Hematopoietic multipotent progenitor cell (in vitro differentiated cells): ENCODE measurements around the gene CLSTN2. TPM values are rescaled to one million over a fixed set of nuclear protein-coding genes. Genes with fewer than 3 reads are reported as not detected.
A peak's percentile ranks its signal among the peaks of the same experiment; 100 is the strongest.

Experiments
- DNase-seq, 3 donors: peaks; one replicate each; pipeline ENCODE4 v3.0.0-alpha.2; 2011 to 2015; ENCODE audit warnings: low read depth in 2 of 3, low spot score in 2 of 3
- total RNA-seq: library from RNA; depleted of rRNA; stranded (reverse); fragments of >200 nt; gene quantifications from one replicate; pipeline ENCODE4 v1.2.3, GENCODE V29; 2012

Gene CLSTN2
- total RNA-seq, 1 donor, result under 0.01 TPM

DNA sequence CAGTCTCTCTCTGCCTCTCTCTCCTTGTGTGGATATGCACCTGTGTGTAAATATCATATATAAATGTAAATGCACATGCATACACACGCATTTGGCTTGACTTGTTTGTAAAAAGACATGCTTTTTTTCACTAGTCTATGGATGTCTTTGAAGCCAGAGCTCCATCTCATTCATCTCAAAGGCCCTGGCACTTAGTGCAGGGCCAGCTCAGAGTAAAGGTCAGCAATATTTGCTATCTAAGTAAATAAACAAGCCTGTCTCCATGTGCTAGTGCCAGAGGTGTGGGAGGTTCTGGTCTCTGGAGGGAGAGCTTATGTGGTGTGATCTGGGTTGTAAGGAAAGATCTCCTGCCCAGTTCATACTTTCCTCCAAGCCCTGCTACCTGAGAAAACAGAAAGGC lies 5.6 kb downstream of the CLSTN2 start:
- DNase-seq, result no peak

DNA sequence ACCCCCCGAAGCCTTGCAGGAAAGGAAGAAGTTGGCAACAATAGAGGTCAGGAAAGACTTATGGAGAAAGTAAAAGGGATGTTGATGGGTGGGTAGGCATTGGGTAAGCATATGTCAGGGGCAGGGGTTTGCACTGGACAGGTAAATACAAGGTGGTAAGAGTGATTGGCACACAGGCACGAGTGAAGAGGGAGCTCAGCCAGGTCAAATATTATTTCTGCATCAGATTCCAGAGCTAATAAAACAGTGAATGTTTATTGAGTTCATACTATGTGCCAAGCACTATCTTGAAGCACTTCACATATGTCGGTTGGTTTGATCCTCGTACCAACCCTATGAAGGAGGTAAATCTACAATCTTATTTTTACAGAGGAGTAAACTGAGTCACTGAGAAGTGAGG lies 6.6 kb downstream of the CLSTN2 start:
- DNase-seq, result no peak

DNA sequence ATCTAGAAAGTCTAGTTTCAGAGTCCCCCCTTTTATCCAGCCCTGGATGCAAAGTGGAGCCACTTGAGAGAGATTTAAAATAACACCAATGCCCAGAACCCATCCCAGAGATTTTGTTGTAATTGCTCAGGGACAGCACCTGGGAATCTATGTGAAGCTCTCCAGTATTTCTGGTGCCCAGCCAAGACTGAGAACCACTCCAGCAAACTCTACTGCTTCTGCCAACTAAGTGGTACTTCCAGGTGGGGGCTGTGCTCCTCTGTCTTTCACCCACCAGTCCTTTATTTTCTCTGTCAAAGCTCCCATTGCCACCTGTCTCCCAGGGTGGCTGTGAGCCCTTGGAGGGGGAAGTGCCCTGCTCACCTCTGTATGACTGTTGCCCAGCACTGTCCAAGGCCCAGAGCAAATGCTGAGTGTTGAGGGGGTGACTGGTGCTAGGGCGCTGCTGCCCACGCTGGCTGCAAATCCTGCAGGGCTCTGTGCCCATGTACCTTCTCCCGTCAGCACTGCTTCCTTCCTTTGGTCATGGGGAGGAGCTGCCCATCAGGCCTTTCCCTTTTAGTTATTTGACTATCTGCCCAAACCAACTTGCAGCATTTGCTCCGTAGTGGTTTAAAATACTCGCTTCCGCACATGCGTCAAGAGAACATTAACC lies 9.4 kb downstream of the CLSTN2 start:
- DNase-seq, result no peak

DNA sequence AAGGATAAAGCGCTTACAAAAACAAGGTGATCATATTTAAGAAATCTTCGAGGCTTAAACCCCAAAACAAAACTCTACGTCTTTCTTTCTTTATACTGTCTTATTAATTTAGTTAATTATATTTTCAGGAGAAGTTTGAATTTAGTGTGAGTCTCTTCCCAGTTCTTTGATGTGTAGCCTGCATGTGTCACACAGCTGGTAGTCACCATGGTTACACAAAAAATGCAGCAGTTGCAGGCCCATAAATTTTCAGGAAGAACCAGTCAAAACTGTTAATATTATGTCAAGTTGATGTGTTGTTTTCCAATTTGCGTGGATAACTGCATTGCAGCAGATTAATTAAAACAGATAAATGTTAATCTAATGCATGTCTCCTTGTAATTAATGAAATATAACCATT lies 10.4 kb downstream of the CLSTN2 start:
- no peak for DNase-seq

DNA sequence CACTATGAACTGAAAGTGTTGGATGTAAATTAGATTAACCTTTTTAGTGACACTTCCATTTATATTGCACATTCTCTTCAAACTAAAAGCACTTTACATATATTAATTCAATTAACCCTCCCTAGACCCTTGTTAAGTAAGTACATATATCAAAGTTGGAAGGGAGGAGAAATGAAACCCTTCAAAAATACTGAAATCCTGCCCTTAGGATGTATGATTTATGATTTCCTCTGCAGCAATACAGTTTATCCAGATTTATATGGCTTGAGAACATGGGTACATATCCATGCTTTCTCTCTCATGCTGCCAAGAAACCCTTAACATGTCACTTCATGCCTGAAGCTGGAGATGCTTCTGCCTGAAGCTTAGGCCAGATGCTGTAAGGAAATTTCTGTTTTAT lies 11.0 kb downstream of the CLSTN2 start:
- no peak for DNase-seq

DNA sequence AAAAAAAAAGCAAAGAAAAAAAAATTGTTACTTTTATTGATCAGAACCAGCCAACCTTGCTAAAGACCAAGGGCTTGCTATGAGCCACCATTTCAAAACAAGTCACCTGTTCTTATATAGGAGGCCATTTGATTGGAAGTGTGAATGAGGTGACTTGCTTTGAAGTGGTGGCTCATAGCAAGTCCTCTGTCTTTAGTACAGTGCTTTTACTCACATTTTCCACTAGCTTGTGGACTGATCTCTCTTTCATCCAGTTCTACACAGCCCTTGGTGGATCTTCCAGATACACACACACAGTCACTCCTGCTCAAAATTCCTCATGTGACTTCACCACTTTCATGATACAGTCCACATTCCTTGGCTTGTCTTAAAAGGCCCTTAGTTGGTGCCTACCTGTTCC lies 13.5 kb downstream of the CLSTN2 start:
- DNase-seq, result no peak

DNA sequence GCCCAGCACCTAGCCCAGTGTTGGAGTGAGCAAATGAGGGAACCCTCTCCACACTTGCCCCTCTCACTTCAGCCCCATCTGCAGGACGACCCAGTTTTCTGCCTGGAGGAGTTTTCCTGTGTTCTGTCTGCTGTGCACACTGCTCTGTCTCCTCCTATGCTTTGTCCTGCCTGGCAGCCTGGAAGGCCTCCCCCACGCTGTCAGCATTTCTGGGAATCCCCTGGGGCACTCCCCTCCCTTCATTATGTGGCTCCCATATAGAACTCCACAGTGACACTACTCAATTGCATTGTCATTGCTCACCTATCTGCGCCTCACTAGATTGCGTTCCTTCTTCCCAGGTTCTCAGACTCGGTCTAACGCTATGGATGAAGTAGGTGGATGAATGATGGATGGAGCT lies 13.9 kb downstream of the CLSTN2 start:
- DNase-seq, result no peak

DNA sequence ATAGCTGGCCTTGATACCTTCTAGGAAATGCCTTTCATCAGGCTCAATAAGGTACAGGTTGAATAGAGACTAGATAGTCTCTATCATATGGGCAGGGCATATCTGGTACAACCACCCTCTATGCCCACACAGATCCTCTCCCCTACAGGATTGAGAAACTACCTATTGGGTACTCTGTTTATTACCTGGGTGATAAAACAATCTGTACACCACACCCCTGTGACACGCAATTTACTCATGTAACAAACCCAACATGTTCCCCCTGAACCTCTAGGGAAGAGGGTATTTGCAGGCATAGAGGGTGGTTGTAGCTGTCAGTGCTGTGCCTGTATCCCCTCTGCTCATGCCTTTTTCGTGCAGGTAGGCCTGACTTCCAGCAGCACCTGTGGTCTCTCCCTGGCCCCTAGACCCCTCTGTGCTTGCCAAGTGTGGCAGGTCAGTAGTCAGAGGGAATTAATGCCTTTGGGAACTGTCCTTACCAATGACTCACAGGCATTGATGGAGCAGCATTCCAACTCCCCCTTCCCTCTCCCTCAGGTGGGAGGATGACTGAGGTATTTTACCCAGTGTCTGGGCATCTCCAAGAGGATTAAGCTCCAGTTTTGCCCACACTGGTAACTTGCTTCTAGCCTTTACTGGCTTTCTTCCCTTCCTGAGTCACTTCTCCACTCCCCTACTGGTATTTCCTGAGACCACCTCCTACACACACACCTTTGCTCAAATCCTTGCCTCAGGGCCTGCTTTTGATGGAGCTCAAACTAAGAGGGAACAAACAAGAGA lies 18.3 kb downstream of the CLSTN2 start:
- DNase-seq, result no peak

DNA sequence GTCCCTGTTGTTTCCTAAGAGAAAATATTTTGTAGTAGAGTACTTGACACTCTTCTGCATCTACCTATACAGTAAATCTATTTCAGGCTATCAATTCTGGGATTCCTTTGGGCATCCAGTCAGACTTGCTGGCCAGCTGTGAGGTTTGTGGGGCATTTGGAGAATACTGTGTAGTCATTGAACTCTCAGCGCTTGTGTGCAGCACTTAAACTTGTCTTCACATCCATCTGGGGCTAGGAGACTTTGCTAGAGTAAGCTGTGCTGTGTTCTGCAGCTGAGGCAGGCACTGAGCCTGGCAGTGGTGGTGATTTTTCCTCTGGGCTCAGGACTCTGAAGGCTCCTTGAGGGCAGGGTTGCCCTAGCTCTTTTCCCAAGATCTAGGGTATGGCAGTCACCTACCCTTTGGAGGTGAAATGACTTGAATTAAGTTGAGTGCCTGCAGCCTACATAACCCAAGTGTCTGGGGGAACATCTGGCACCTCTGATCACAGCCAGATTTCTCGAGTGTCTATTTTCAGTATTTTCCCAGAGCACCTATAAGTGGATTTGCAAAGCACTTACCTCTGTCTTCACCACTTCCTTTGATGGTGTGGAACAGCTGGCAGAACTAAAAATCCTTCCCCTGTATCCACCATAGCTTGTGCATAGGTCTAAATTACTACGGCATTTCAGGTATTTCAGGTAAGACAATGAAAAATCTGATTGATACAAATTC lies 19.3 kb downstream of the CLSTN2 start:
- no peak for DNase-seq

DNA sequence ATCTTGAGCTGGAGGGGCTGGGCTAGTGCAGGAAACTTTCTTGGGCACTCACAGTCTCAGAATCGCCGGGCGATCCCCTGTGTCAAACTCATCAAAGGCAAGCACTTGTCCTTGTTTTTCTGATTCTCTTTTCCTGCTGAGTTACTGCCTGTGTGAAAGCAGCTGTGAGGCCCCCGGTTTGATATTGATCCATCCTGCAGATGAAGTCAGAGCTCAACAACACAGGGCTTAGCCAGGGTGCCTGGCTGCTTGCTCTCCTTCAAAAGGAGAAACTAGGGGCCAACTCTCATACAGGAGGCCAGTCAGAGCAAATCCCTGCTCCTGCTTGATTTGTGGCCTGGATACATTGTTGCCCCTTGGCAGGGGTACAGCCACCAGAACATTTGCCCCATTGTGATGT lies 22.9 kb downstream of the CLSTN2 start:
- no peak for DNase-seq

DNA sequence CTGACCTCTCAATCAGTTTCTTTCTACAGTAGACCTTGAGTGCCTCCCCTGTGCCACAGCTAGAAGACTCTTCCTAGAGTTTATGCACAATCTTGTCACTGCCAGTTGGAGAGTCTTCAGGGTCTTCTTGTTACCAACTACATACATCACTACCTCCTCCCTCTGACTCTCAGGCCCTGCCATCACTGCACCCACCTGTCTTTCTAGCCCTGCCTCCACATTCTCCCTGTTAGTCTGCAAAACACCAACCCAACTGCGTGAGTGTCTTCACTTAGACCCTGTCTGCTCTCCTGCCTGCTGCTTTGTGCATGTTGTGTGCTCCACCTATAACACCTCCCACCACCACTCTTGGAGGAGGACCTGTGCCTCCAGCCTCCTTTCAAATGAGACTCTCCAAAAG lies 34.4 kb downstream of the CLSTN2 start:
- DNase-seq, result no peak

DNA sequence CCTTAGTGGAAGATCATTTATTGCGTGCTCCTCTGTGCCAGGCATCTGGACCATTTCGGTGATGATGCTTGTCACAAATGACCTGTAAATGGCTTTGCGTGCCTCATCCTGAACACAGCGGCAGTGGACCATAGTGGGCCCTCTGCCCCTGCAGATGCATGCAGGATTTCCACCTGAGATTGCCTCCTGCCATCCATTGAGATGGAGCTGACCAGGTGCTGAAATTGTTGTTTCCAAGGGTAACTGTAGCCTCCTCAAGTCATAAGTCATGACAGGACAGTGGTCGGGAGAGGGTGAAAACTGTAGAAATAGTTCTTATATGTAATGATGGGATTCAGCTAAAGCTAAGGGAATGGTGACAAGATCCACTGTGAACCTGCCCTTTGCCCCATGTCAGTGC lies 35.5 kb downstream of the CLSTN2 start:
- no peak for DNase-seq

DNA sequence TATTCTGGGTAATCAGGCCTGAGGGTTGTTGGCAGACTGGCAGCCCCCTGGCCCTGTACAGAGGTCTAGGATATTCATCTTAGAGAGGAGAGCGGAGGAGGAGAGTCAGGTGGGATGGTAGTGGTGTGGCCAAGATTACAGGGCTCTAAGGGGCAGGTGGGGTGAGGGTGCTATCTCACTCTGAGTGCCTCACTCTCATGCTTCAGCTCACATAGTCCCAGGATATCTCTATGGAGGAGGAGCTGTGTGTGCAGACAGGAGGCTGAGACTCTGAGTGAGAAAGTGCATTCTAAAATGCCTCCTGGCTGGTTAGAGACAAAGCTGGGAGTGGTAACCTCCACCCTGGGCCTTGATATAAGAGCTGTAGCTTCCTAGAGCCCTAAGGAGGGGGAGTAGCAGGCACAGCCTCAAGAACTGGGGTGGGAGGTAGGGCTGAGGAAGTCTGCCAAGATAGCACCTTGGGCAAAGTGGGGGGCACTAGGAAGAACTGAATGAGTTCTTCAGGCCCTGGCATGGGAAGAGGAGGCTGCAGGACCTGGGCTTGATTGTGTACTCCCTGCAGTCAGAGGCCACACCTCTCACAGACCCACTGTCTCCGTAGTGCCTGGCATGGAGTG lies 39.9 kb downstream of the CLSTN2 start:
- no peak for DNase-seq

DNA sequence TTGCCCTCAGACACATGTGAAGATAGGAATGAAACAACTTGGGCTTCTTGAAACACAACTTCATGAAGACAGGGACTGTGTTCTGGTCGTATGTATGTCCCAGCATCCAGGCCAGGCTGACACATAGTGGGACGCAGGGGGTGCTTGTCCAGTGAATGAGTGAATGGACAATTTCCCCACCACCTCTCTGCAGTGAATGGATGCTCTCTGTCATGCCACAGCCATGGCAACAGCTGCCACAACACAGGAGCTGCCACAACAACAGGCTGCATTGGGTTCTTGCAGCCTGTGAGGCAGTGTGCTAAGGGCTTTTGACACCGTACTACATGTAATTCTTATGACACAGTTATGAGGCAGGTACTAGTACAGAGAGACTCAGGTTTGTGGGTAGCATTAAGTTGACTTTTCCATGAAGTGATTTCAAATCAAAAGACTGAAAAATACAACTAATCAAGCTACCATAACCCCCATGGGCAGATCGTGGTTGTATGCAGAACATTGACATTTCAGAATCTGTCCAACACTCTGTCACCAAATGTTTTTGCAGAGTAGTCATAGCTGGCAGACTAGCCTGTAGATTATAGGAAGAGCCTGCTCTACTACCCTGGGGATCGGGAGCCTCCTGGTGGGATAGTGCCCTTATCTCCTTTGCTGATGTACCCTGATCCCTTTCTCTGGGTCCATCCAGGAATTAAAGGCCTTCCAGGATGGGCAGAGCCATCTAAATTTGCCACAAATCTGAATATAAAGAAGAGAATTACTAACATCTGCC lies 40.8 kb downstream of the CLSTN2 start:
- DNase-seq, result no peak

DNA sequence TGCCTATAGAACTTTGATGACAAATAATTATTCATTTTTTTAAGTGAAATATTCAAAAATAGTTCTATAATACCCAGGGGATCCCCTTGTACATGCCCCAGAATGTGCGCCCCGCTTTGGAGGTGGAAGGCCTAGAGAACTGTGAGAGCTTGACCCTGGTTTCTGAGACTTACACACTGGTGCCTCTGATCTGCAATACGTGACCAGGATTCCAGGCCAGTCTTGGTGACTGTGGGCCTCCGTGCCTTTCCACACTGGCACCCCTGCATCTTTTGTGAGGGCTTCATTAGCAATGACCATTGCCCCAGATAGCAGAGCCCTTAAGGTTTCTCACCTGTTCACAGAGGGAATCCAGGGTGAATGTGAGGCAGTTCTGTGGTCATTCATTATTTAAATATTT lies 44.0 kb downstream of the CLSTN2 start:
- DNase-seq, result no peak

DNA sequence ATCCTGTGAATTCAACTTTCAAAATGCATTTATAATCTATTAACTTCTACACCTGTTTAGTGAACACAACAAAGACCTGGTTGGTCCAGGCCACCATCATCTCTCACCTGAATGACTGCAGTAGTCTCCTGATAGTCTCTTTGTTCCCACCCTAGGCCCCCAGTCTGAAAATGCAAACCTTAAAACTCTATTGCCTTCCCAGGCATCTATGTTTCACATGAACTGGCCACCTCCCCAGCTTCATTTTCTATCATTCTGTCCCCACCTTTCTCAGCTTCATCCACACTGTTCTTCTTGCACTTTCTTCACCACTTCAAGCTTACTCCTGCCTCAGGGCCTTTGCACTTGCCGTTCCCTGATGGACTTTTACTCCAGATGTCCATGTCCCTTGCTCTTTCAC lies 45.0 kb downstream of the CLSTN2 start:
- DNase-seq, result no peak

DNA sequence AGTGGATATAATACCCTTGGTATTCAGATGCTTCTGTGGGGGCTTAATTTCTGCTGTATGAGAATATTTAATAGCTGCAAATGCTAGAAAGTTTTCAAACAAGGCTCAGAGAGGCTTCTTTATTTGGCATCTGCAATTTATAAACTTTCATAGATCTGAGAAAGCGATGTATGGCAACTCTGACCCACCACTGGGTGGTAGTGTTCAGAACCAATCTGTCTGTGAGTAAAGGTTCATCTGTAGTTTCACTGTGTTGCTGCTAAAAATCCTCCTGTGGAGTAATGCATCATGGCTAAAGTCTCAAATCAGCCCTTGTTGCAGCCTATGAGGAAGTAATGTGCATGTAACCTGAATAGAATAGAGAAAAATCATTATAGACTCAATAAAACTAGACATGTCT lies 47.4 kb downstream of the CLSTN2 start:
- DNase-seq, result peak in 1 of 3 donors; percentile 0

DNA sequence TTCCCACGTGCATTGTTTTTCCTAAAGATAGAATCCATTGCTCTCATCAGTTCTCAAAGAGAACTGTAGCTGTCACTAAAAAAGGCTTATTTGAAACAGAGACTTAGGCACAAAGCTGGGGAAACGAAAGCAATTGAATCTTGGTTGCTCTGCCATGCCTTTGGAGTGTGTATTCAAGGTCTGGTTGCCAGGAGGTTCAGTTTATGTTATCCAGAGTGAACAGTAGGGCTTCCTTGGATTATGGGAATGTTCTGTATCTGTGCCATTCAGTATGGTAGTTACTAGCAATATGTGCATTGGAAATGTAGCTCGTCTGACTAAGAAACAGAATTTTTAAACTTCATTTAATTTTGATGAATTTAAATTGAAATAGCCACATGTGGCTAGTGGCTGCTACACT lies 50.6 kb downstream of the CLSTN2 start:
- DNase-seq, result no peak

DNA sequence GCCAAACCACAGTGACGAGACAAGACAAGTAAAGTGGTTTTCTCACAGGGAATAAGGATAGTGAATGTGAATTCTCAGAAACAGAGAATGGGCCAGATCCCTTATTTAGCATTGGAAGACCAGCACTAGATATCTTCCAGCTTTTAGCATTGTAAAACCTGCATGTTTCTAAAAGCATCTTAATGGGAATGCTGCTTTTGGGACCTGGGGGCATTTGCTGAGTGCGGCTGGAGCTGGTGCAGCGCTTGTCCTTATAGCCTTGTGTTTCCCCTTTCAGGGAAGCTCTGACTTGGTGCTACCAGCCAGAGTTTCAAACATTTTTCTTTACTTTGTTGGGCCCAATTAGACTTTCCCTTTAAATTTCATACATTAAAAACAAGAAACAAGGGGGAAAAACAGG lies 52.9 kb downstream of the CLSTN2 start:
- no peak for DNase-seq

DNA sequence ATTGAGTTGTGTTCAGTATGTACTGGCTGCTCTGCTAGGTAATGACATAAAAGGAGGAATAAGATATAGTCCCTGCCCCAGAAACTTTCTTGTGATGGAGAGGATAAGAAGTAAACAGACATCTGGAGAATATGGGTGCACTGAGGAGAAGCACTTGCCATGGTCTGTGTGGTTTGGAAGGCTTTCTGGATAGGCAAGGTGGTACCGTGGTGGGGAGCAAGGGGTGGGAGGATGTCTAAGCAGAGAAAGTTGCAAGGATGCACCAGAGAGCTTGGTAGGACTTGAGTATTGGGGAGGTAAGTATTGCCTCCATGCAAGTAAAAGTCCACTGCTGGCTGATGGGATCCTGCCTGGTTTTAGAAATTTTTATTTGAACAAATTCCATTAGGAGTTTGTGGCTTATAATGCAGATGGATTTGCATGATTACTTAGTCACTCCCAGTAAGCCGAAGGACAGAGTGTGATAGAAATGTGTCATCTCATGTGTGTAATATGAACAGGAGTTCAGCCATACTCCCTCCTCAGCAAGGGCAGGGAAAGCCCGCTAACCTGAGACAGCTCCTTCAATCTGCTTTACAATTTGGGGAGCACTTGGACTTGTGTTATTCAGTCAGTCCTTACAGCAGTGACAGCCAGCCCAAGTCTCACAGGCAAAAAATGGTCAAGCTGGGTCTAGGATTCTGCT lies 53.6 kb downstream of the CLSTN2 start:
- DNase-seq, result no peak
